ENCODE data around the gene CA10. TPM values are rescaled to one million over a fixed set of nuclear protein-coding genes. Genes with fewer than 3 reads are reported as not detected.

Gene CA10
- total RNA-seq: not detected in 2 replicates

DNA sequence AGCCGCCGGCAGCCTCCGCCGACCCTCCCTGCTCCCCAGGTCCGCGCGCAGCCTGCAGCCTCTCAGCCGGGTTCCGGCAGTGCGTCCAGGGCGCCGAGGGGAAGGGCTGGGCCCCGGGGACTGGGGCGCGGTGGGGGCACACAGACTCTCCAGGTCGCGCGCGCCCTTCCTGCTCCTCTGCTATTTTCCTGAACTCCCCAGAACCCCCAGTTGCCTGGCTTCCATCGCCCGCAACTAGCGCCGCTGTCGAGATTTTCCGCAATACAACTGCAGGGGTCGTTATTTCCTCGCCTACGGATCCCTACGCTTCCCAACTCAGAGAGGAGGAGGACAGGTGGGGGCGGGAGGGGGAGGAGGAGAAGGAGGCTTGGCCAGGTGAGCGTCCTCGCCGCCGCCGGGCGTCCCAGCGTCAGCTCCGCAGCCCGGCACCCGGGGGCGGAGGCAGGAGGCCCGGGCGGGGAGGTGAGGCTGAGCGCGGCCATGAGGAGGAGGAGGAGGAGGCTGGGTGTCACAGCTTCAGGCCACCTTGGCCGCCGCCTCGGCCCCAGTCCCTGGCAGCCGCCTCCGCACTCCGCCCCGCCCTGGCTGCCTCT lies at the start of gene CA10:
TSS of gene CA10 (minus strand) at position 265 of the 593 bp plus-strand sequence.

Measured in cardiac atrium fibroblast (primary cell).